Measurements from ENCODE around the gene ZMYM3. TPM values are rescaled to one million over a fixed set of nuclear protein-coding genes. Genes with fewer than 3 reads are reported as not detected.
"Not testable (repeated sequence)": the region's sequence is repeated elsewhere in the genome, so short reads cannot be mapped to it uniquely, and the experiment has no call there.

The ZMYM3 gene
- total RNA-seq, 1 experiment from 2014 or later = 42.9 TPM

GRCh38 chrX:71285929-71286328 is 32.0 kb upstream of the ZMYM3 start:
- intact Hi-C loops (cut with micrococcal nuclease; ENCODE audit: unreplicated experiment) = loop anchor here (2.0 kb wide), 1 partner anchor 71 kb away; no protein-coding TSS in a partner anchor
- CTCF ChIA-PET = no interaction called here
- Mint-ChIP-seq H3K27me3 (ENCODE audit: unreplicated experiment) (no peaks in the 10 kb centered on the region), H3K27ac (ENCODE audit: unreplicated experiment) (no peak overlapping the region), H3K4me1 (ENCODE audit: low read depth, unreplicated experiment) (no peaks in the 10 kb centered on the region), H3K36me3 (ENCODE audit: insufficient read depth, unreplicated experiment) (peaks cover 74% of the 10 kb centered on the region), H3K9me3 (ENCODE audit: low read depth, unreplicated experiment) (no peaks in the 10 kb centered on the region), H3K4me3 (ENCODE audit: low read depth, unreplicated experiment) (peak overlapping the region; percentile 97)
- DNase-seq = no peak
- TF ChIP-seq CTCF (IDR thresholded peaks at IDR 0.05; ENCODE audit: unreplicated experiment) = no peak
- no TSS peak for BruUV-seq (replicated peaks)

GRCh38 chrX:71283403-71284143 is 29.6 kb upstream of the ZMYM3 start, which contains the start of gene NONO:
Gene NONO (plus strand): TSS chrX:71283635. CDS start chrX:71290638, 7,003 bp downstream.
- peaks cover 4% of the 10 kb centered on the region for H3K9me3 Mint-ChIP-seq (ENCODE audit: low read depth, unreplicated experiment)
- TF ChIP-seq CTCF (IDR thresholded peaks at IDR 0.05; ENCODE audit: unreplicated experiment) = no peak
- peak; percentile 90 for DNase-seq
- CTCF ChIA-PET = interaction anchor here (0.6 to 1.8 kb wide), 12 partner anchors 28 to 575 kb away, joined by 3 to 13 read pairs (median 4); partner anchors contain the start of gene ZMYM3
- no peaks in the 10 kb centered on the region for H3K4me1 Mint-ChIP-seq (ENCODE audit: low read depth, unreplicated experiment)
- intact Hi-C loops (cut with micrococcal nuclease; ENCODE audit: unreplicated experiment) = loop anchor here (2.0 kb wide), 1 partner anchor 69 kb away; no protein-coding TSS in a partner anchor
- peaks cover 10% of the 10 kb centered on the region for H3K27me3 Mint-ChIP-seq (ENCODE audit: unreplicated experiment)
- peak within 1 kb of the TSS; percentile 100 for H3K27ac Mint-ChIP-seq (ENCODE audit: unreplicated experiment)
- TSS peak; percentile 86 for BruUV-seq (replicated peaks)
- H3K36me3 Mint-ChIP-seq (ENCODE audit: insufficient read depth, unreplicated experiment) = peaks cover 51% of the 10 kb centered on the region
- peak within 1 kb of the TSS; percentile 97 for H3K4me3 Mint-ChIP-seq (ENCODE audit: low read depth, unreplicated experiment)

- no peaks in the 10 kb centered on the region for H3K4me1 Mint-ChIP-seq (ENCODE audit: low read depth, unreplicated experiment)
- TF ChIP-seq CTCF (IDR thresholded peaks at IDR 0.05; ENCODE audit: unreplicated experiment) = no peak
- H3K9me3 Mint-ChIP-seq (ENCODE audit: low read depth, unreplicated experiment) = peaks cover 4% of the 10 kb centered on the region
- peaks cover 45% of the 10 kb centered on the region for H3K36me3 Mint-ChIP-seq (ENCODE audit: insufficient read depth, unreplicated experiment)
- no peak for DNase-seq
- H3K27ac Mint-ChIP-seq (ENCODE audit: unreplicated experiment) = peak overlapping the region; percentile 100
- peaks cover 12% of the 10 kb centered on the region for H3K27me3 Mint-ChIP-seq (ENCODE audit: unreplicated experiment)
- H3K4me3 Mint-ChIP-seq (ENCODE audit: low read depth, unreplicated experiment) = peak overlapping the region; percentile 97
- intact Hi-C loops (cut with micrococcal nuclease; ENCODE audit: unreplicated experiment) = no loop called here
- CTCF ChIA-PET = interaction anchor here (0.6 to 1.8 kb wide), 12 partner anchors 28 to 574 kb away, joined by 3 to 13 read pairs (median 4); partner anchors contain the start of gene ZMYM3
- BruUV-seq (replicated peaks) = no TSS peak
These were observed 28.8 kb upstream of the ZMYM3 start for GRCh38 chrX:71282514-71283402.

DNA sequence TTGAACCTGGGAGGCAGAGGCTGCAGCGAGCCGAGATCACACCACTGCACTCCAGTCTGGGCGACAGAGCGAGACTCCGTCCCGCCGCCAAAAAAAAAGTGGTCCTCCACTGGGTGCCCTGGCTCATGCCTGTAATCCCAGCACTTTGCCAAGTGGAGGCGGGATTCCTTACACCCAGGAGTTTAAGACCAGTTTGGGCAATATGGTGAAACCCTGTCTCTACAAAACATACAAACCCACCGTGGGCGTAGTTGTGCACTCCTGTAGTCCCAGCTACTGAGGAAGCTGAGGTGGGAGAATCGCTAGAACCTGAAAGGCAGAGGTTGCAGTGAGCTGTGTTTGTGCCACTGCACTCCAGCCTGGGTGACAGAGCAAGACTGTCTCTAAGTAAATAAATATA is 27.4 kb upstream of the ZMYM3 start:
- not testable (repeated sequence) for H3K9me3 Mint-ChIP-seq (ENCODE audit: low read depth, unreplicated experiment)

DNA sequence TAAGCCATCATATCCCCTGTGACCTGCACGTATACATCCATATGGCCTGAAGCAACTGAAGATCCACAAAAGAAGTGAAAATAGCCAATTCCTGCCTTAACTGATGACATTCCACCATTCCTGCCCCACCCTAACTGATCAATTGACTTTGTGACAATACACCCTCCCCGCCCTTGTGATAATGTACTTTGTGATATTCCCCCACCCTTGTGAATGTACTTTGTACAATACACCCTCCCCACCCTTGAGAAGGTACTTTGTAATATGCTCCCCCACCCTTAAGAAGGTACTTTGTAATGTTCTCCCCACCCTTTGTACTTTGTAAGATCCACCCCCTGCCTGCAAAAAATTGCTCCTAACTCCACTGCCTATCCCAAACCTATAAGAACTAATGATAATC is 18.4 kb upstream of the ZMYM3 start:
- CTCF ChIA-PET; H3K36me3 Mint-ChIP-seq (ENCODE audit: insufficient read depth, unreplicated experiment); H3K4me3 Mint-ChIP-seq (ENCODE audit: low read depth, unreplicated experiment); DNase-seq; H3K9me3 Mint-ChIP-seq (ENCODE audit: low read depth, unreplicated experiment); intact Hi-C loops (cut with micrococcal nuclease; ENCODE audit: unreplicated experiment); BruUV-seq (replicated peaks); H3K4me1 Mint-ChIP-seq (ENCODE audit: low read depth, unreplicated experiment); H3K27me3 Mint-ChIP-seq (ENCODE audit: unreplicated experiment); H3K27ac Mint-ChIP-seq (ENCODE audit: unreplicated experiment): not testable (repeated sequence)

More for the DNA sequence above, 27.4 kb upstream of the ZMYM3 start:
- H3K4me3 Mint-ChIP-seq (ENCODE audit: low read depth, unreplicated experiment); BruUV-seq (replicated peaks); DNase-seq; H3K27ac Mint-ChIP-seq (ENCODE audit: unreplicated experiment); H3K4me1 Mint-ChIP-seq (ENCODE audit: low read depth, unreplicated experiment); intact Hi-C loops (cut with micrococcal nuclease; ENCODE audit: unreplicated experiment): not testable (repeated sequence)
- CTCF ChIA-PET = interaction anchor here (0.6 kb wide), 1 partner anchor 102 kb away, joined by 3 read pairs; no protein-coding TSS in a partner anchor
- Mint-ChIP-seq H3K27me3 (ENCODE audit: unreplicated experiment) (peaks cover 12% of the 10 kb centered on the region), H3K36me3 (ENCODE audit: insufficient read depth, unreplicated experiment) (peaks cover 36% of the 10 kb centered on the region)

Measured in Calu3 (cell line).